ENCODE results near the gene FKBP1B.
"Not testable (repeated sequence)": the region's sequence is repeated elsewhere in the genome, so short reads cannot be mapped to it uniquely, and the experiment has no call there.

The FKBP1B gene

GRCh38 chr2:24049485-24050021, at the start of gene FKBP1B:
Gene FKBP1B (plus strand): TSS chr2:24049741. CDS start chr2:24049850, 109 bp downstream.
- DNase-seq = no peak

- no peak for DNase-seq
Measured at GRCh38 chr2:24007693-24008092, 41.8 kb upstream of the FKBP1B start.

- DNase-seq = no peak
Measured at GRCh38 chr2:24008672-24009366, 40.7 kb upstream of the FKBP1B start.

GRCh38 chr2:24009367-24009679, 40.2 kb upstream of the FKBP1B start:
- DNase-seq = no peak

GRCh38 chr2:24009680-24010476, 39.7 kb upstream of the FKBP1B start, which contains the start of gene MFSD2B:
Gene MFSD2B (plus strand): TSS chr2:24010085. CDS start chr2:24010097, 12 bp downstream.
- DNase-seq = no peak

- DNase-seq = no peak
Measured at GRCh38 chr2:24010477-24011249, 38.9 kb upstream of the FKBP1B start.

- no peak for DNase-seq
Measured at GRCh38 chr2:24011250-24012104, 38.1 kb upstream of the FKBP1B start.

GRCh38 chr2:24012521-24013188, 36.9 kb upstream of the FKBP1B start:
- DNase-seq = no peak

- not testable (repeated sequence) for DNase-seq
Measured at GRCh38 chr2:24014902-24015301, 34.6 kb upstream of the FKBP1B start.

GRCh38 chr2:24015562-24016375, 33.8 kb upstream of the FKBP1B start:
- no peak for DNase-seq

GRCh38 chr2:24016376-24016761, 33.2 kb upstream of the FKBP1B start:
- DNase-seq = no peak

- DNase-seq = no peak
Measured at GRCh38 chr2:24016853-24017703, 32.5 kb upstream of the FKBP1B start.

- no peak for DNase-seq
Measured at GRCh38 chr2:24017711-24018110, 31.8 kb upstream of the FKBP1B start.

- no peak for DNase-seq
Measured at GRCh38 chr2:24018241-24018640, 31.3 kb upstream of the FKBP1B start.

GRCh38 chr2:24019729-24020128, 29.8 kb upstream of the FKBP1B start:
- no peak for DNase-seq

GRCh38 chr2:24020244-24020643, 29.3 kb upstream of the FKBP1B start:
- no peak for DNase-seq

- DNase-seq = peak; percentile 37 to 48
Measured at GRCh38 chr2:24021122-24021998, 28.2 kb upstream of the FKBP1B start.

- DNase-seq = no peak
Measured at GRCh38 chr2:24022324-24022974, 27.1 kb upstream of the FKBP1B start.
